ENCODE measurements around the gene TMEM131.
"Not testable (repeated sequence)": the region's sequence is repeated elsewhere in the genome, so short reads cannot be mapped to it uniquely, and the experiment has no call there.

TMEM131 gene

DNA sequence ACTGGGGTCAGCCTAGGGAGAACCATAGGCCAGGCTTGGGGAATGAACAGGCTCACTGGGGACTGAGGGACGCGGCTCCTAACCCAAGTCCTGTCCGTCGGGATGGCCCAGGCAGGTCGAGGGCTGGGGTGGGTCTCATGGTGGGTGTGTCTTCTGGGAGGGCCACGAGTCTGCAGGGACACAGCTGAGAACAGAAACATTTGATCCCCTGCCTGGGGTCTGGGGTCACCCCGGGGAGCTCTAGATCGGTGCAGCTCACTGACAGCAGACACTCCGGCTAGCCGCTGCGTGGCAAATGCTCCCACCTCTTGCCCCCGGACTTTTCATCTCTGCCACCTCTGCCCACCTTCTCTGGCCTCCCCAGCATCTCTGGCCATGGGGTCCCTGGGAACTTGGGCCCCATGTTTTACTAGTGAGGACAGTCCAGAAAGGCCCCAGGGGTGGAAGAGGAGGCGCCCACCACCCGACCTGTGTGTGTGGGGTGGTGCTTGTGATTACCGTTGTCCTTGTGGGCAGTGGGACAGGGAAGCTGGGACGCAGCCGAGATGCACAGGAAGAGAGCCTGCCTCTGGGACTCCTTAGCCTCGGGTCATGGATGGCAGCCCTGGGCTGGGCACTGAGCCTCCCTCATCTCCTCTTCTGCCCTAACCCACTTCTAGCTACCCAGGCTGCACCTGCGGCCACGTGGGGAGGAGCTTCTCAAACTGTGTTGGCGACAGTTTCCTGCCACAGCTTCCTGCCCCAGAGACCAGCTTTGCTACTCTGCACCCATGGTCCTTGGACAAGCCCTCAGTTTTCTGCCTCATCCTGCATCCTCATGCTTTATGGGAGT is 277.5 kb downstream of the TMEM131 start:
- DNase-seq: no peak

DNA sequence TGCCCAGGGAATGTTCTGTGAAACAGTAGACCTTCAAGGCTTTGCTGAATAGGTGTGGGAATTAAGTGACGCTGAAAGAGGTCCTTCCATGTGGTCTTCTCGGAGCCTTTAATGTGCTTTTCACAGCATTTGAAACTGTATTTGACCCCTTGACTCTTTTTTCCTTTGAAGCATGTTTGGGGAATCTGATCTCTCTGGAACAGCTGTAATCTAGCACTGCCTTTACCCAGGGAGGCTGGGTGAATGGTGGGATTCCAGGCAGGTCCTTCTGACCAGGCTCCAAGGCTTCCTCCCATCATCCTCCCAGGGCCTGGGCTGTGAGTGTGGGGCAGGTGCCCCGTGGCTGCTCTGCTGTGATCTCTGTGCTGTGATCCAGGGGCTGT is 278.1 kb downstream of the TMEM131 start:
- DNase-seq: no peak

DNA sequence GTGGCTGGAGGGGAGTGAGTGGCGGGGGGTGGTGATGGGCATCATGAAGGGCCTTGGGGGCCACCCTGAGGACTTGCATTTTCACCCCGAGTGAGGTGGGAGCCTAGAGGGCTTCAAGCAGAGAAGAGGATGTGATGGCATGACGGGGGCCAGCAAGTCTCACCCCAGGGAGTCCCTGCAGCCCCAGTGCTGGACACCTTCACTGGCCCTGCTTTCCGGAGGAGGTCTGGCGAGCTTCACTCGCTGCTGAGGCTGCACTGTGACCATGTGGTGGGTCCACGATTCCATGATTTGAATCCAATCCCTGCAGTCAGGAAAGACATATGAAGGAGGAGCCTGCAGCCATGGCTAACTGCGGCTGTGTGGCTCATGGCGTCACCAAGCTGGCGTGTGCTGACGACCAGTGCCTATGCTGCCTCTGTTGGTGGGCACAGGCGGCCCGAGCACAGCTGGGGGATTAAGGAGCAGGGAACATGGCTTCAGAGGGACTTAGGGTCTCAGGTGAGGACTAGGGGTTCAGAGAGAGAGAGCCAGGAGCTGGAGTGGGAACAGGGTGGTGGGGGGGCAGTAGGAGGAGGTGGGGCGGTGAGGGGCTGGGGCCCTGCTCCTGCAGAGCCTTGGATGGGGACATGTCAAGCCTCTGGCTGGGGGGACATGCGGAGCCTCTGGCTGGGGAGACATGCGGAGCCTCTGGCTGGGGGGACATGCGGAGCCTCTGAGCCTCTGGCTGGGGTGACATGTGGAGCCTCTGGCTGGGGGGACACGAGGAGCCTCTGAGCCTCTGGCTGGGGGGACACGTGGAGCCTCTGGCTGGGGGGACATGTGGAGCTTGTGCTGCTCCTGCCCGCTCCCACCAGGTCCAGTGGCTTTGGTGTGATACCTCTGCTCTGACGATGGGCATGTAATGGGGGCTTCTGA is 278.8 kb downstream of the TMEM131 start:
- no peak for DNase-seq

DNA sequence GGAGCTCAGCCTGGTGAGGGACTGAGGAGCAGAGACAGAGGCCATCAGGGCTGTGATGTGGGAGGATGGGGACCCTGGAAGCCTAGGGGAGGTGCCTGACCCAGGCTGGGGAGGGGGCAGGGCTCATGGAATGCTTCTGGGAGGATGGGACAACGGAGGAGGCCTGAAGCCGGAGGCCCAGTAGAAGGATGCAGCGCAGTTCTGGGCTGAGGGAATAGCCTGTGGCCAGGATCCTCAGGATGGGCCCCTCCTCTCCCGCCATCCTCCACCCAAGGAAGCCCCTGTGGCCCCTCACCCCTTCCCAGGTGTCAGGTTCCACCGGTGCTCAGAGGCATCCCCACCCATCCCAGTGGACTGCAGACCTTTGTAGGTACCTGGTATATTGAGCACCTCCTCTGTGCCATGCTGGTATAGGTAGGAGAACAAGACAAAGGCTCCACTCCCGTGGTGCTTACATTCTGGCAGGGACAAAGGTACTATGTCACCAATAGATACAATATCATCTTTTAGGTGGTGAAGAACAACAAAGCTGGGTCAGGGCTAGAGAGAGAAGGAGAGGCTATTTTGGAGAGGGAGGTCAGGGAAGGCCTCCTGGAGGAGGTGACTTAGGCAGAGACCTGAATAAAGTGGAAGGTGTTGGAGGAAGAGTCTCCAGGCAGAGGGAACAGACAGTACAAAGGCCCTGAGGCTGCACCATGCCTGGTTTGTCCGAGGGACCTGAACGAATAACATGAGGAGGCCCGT is 279.6 kb downstream of the TMEM131 start:
- DNase-seq: no peak

DNA sequence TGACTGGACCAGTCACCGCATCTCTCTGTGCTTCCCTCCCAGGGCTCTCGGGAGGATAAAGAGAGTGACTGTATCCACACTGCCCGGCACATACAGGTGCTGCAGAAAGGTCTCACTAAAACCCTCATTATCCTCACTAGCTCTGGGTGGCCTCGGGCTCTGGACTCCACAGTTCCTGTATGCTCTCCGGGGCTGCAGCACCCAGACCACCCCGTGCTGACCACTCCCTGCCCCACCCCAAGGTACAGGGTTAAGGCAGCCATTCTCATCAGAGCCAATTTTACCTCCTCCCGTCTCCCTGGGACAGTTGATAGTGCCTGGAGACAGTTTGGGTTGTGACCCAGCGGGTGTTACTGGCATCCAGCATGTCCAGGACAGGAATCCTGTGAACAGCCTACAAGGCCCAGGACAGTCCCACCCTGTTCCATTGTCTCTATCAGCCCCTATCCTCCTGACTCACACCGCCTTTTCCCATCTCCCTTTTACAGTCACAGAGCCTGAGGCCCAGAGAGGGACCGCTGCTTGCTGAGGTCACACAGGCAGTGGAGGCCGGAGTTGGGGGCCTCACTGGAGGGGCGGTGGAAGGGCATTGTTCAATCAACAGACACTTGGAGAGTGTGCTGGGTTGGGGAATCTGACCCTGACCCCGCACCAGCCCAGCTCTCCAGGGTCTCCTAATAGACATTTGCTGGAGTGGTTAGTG is 280.6 kb downstream of the TMEM131 start:
- no peak for DNase-seq

DNA sequence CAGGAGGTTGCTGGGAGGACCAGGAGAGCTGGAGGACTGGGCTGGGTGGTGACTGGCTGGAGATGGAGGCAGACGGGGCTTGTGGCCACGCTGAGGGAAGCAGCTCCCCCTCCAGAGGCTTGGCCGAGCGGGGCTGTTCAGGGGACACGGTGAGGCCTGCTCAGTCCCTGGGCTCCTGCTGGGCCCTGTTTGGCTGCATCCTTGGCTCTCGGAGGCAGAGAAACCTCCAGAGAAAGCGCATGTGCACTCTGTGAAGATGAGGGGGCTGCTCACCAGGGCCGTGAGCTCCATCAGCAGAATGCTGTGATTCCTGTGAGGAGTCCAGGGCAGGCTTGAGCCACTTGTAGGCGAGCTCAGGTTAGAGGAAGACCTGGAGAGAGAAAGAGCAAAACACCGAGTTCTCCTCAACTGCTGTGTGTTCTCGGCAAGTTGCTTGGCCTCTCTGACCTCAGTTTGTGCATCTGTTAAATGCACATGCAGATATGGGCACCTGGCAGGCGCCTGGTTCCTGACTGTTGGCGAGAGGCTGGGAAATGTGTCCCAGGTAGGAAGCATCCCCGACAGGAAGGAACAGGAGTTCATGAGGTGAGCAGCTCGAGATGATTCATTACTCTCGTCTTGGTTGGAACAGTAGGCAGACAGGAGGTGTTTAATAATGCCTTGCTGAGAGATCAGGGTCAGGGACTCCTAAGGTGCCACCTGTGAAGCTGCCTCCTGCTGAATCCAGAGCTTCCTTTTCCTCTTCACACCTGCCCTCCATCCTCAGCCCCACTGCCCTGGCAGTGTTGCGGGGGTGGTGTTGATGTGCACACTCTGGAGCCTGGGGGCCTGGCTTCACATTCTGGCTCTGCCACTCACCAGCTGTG is 281.4 kb downstream of the TMEM131 start:
- DNase-seq: no peak

DNA sequence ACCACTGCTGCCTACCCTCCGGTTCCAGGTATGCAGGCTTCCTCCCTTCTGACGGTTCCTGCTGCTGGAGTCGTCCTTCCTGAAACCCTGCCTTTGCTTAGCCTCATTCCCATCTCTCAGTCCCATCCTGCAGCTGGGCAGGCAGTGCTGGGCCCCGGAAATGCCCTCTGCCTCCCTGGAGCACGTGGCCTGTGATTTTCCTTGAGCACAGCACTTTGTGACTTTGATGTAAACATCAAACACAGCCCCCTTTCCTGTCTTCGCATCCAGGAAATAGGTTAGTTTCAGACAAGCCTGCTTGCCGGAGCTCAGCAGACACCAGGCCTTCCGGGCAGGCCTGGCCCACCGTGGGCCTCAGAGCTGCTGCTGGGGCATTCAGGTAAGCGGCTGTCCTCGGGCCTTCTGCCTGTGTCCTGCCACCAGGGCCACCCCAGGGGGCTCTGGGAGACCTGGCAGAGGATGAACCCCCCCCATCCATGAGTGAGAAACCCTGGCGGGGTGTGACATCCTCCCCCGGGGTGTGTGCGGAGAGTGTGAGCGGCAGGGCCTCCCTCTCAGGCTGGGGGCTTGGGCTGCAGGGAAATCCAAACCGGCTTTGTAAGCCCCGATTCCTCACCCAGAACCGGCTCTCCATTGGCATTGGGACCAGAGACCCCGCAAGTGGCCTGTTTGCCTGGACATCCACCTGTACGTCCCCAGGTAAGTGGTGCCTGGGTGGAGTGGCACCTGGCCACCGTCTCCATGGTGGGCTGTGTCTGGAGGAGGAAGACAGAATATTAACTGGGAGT is 282.3 kb downstream of the TMEM131 start, which contains the start of gene ZAP70:
ZAP70 (plus strand) TSS at position 281 of the 788 bp plus-strand sequence. CDS start 10,461 bp downstream, outside the sequence.
- DNase-seq: no peak

DNA sequence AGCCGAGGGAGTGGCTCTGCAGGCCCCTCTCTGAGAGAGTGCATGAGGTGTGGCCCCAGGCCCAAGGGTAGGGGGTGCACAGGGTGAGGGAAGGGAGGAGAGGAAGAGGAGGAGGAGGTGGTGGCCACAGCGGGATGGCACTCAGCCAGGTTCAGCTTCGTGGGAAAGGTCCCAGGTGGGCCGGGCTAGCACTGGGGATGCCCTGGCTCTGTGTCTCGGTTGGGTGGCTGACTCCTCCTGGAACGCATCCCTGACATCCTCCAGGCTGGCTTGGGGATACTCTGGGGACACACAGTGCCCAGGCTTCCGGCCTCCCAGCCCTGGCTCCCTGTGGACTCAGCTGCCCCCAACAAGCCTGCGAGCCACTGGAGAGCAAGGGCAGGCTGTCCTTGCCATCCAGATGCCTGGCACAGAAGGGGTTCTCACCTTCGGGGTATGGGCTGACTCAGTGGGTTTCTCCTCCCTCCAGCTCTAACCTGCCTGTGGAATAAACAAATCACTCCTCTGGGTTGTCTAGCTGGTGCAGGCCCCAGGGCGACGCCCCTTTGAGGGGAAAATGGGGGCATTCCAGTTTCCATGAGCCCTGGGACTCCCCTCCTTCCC is 283.0 kb downstream of the TMEM131 start:
- DNase-seq: no peak

DNA sequence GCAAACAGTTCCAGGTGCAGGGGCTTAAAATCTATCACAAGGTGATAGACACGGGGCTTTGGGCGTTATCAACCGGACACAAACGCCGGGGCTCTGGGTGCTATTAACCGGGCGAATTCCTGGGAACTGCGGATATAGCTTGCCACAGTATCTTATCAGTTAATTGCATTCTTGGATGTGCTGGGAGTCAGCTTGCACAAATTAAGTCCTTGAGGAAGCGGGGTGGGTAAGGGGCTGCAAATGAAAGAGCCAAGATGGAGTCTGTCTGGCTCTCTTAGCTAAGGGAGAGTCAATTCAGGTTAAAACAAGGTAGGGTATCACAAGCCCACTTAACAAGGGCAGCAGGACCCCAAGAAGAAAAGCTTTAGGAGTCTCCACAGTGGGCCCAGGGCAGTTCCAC is 283.6 kb downstream of the TMEM131 start:
- not testable (repeated sequence) for DNase-seq

DNA sequence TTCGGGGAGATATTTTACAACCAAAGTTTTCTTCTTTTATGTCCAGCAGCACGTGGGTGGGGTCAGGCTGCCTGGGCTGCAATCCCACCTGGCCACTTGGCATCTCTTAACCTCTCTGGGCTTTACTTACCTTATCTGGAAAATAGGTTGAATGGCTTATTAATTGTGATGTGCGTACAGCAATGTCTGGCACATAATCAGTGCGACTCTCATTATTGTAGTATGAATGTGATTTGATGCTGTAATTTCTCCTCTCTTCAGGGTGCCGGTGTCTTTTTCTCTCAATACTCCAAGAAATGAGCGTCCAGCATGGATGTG is 284.4 kb downstream of the TMEM131 start:
- DNase-seq: no peak

DNA sequence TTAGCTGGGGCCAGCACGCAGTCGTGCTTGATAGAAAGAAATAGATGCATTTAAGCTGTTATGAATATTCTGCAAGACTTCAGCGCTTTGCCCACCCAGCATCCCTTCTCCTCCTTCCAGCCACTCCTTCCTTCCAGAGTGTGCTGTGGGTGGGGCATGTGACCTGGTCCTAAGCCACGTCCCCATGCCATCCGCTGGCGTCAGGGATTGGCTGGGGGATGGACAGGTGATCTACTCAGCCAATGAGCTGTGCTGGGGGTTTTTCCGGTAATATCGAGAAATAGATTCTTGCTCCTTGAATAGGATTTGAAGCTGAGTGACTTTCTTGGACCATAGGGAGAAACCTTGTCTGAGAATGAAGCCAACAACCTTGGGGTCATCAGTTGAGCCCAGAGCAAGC is 287.1 kb downstream of the TMEM131 start:
- no peak for DNase-seq

DNA sequence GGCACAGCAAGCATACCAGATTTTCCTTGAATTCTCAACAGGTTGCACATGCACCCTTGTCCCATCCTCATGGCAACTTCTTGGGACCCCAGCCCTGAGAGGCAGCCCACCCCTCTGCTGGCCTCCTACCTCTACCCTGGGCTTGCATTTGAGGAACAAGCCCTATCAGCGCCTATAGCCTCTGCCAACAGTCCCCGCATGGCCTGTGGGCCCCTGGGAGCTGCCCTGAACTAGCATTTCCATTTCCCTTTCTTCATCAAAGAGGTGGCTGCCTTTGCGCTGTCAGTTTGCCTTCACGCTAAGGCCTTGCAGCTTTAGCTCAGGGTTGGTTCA is 287.7 kb downstream of the TMEM131 start:
- no peak for DNase-seq

DNA sequence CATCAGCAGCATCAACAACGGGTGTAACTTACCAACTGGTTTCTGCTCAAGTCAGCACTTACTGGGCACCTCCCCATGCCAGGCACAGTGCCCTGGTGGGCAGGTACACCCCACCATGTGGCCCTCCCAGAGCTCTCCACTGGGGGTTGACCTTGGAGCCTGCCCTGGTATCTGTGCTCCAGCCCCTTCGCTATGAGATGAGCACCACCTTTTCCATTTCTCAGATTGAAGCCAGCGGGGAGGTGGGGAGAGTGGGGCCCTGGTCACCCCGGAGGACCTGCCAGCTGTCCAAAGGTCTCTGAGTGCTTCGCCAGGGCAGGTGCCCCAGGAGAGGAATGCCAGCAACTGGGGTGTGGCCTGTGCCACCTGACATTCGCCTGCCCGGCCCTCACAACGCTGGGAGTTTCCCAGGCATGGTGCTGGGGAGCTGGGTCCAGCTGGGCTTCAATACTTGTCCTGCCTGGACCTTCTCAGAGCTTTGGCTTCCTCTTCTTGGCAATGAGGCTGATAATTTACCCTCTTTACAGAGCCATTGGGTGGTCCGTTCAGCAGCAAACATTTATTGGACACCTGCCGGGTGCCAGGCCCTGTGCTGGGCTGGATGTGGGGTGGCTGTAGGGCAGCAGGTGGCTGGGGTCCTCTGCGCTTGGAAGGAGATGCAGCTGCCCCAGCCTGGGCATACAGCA is 288.2 kb downstream of the TMEM131 start:
- DNase-seq: no peak

DNA sequence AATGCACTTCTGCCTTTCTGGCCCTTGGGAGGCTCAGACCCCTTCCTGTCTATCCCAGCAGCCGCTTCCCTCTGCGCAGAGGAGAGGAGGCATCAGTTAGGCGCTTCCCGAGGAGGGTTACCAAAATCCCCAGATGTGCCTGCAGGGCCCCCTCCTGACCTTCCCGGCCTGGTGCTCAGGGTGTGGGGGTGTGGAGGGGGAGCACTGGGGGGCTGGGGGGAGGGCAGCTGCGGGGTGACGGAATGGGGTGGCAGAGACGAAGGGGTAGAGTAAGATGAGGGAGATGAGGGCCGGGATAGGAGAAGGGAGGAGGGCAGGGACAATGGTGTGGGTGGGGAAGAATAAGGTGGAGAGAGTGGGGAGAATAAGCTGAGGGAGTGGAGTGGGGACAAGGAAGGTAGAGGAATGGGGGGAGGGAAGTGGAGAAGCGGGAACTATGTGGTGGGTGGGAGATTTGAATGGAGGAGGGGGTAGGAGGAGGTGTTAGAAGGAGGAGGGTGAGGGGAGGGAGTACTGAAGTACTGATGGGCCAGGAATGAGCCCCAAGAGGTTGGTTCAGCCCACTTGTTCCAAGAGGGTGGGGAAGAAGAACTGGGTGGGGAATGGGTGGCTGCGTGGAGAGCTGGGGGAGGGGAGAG is 288.9 kb downstream of the TMEM131 start:
- DNase-seq: no peak
